SJCRH30 (cell line): ENCODE data around the gene FAM25G. TPM values are rescaled to one million over a fixed set of nuclear protein-coding genes. Genes with fewer than 3 reads are reported as not detected.

Source experiments
- DNase-seq, 2 experiments: peaks; one replicate each; pipeline ENCODE4 v3.0.0-alpha.2; 2015 to 2020
- H3K27ac ChIP-seq: fragments of 250-450 bp; sonication (Bioruptor Pico); 2 replicates; pipeline ENCODE4 v1.5.1; 2020; ENCODE audit warnings: mild to moderate bottlenecking, moderate library complexity
- H3K27me3 ChIP-seq: fragments of 250-450 bp; sonication (Bioruptor Pico); 2 replicates; pipeline ENCODE4 v1.5.1; 2020; ENCODE audit warnings: mild to moderate bottlenecking, moderate library complexity
- H3K36me3 ChIP-seq: fragments of 250-450 bp; sonication (Bioruptor Pico); 2 replicates; pipeline ENCODE4 v1.5.1; 2020; ENCODE audit warnings: mild to moderate bottlenecking, moderate library complexity
- H3K4me1 ChIP-seq: fragments of 250-450 bp; sonication (Bioruptor Pico); 2 replicates; pipeline ENCODE4 v1.5.1; 2020; ENCODE audit warnings: mild to moderate bottlenecking, moderate library complexity
- H3K4me3 ChIP-seq: fragments of 250-450 bp; sonication (Bioruptor Pico); 2 replicates; pipeline ENCODE4 v1.5.1; 2020; ENCODE audit warnings: mild to moderate bottlenecking, moderate library complexity
- H3K9me3 ChIP-seq: fragments of 250-450 bp; sonication (Bioruptor Pico); replicated peaks from 2 replicates; pipeline ENCODE4 v1.5.1; 2020; ENCODE audit warnings: mild to moderate bottlenecking, moderate library complexity
- total RNA-seq: library from RNA; depleted of rRNA; stranded (reverse); fragments of >200 nt; shearing (Covaris generic); gene quantifications from 2 replicates; pipeline ENCODE4 v1.2.3, GENCODE V29; 2014; rRNA removed

The FAM25G gene
- total RNA-seq, 1 experiment from 2014 or later = 0.63 TPM

DNA sequence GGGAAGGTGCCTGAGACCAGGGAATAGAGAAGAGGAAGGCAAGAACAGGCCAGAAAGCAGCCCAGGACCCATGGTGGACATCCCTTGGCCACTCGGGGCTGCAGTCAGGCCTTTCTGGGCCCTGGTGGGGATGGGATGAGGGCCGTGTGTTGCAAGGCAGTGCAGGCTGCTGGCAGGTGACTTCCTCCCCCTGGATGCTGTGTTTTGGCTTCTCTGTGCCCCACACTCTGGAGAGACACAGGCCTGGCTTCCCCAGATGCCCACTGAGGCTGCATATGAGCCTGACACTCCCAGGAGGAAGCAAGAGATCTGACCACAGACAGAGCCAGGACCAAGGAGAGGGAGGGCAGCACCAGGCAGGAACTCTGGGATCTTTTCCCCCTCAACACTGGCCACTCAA lies 47.5 kb downstream of the FAM25G start:
- Histone ChIP-seq H3K36me3 (no peaks in the 10 kb centered on the region), H3K9me3 (no peaks in the 10 kb centered on the region), H3K27me3 (no peaks in the 10 kb centered on the region), H3K27ac (no peak overlapping the region), H3K4me1 (no peaks in the 10 kb centered on the region), H3K4me3 (no peak overlapping the region)
- DNase-seq = no peak

DNA sequence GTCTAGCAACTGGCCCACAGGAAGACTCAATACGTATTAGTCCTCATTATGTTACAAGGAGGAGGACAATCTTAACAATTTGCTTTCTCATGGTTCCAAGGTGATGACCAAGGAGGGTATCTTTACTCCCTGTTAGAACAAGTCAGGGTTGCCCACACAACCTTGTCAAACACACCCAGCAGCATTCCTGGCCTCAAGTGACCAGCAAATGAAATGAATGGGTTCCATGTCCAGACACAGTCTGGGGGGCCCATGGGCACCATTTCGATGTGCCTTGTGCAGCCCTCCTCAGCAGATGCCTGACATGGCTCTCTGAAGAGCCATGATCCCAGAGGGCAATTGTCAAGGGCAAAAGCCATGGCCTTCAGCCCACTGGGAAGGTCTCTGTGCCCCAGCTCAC lies 48.4 kb downstream of the FAM25G start:
- no peak for DNase-seq
- Histone ChIP-seq H3K4me3 (no peak overlapping the region), H3K9me3 (no peaks in the 10 kb centered on the region), H3K4me1 (no peaks in the 10 kb centered on the region), H3K27ac (no peak overlapping the region), H3K36me3 (no peaks in the 10 kb centered on the region), H3K27me3 (no peaks in the 10 kb centered on the region)

DNA sequence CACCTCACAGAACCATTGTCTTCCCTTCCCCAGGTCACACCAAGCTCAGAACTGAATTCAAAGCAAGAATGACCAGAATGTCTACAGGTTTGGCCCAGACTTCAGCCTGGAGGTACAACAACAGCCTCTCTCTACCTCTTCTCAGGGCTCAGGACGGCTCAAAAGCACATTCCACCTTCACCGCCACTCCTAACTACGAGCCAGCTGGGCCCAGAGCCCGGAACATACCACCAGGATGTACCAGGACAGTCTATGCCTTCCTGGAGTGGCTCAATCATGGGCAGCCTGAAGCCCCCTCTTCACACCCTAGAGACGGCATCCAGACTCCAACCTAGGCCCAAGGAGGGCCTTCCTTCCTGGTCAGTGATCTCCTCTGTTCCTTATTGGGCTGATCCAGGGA lies 49.1 kb downstream of the FAM25G start:
- DNase-seq = no peak
- no peaks in the 10 kb centered on the region for H3K4me1 ChIP-seq
- no peaks in the 10 kb centered on the region for H3K9me3 ChIP-seq
- H3K4me3 ChIP-seq = no peak overlapping the region
- no peaks in the 10 kb centered on the region for H3K36me3 ChIP-seq
- no peak overlapping the region for H3K27ac ChIP-seq
- no peaks in the 10 kb centered on the region for H3K27me3 ChIP-seq

DNA sequence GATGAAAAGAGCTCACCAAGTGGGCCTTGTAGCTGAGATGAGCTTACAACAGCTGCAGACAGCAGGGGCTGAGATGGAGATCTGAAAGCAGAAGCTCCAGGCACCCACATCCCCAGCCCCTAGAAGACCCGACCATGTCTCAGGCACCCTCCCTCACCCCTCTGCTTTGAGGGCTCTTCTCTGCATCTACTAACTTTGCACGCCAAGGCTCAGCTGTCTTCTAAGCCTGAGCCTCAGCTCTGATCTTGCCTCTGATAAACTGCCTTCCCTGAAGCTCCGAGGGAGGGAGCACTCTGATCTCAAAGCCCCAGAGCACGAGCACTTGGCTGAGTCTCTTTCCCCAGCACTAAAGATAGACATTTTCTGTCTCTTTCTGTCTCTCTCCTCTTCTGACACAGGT lies 49.6 kb downstream of the FAM25G start:
- Histone ChIP-seq H3K36me3 (no peaks in the 10 kb centered on the region), H3K4me3 (no peak overlapping the region), H3K9me3 (no peaks in the 10 kb centered on the region), H3K27ac (no peak overlapping the region), H3K27me3 (no peaks in the 10 kb centered on the region), H3K4me1 (no peaks in the 10 kb centered on the region)
- no peak for DNase-seq

DNA sequence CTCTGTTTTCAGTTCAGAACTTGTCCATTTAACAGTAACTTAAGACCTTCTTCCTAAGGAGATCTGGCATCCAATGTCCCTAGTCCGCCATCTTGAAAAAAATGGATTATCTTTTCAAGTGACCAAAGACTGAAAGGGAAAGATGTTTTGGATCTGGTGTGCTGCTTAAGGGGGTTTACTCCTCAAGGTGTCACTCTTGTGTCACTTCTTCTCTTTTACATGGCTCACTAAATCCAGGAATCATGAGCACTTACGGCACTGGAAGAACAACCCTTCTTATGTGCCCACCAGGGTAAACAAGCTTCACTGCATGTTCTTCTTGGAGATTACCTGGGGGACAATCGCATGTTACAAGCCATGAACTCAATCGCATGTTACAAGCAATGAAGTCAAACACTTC lies 51.3 kb downstream of the FAM25G start:
- Histone ChIP-seq H3K9me3 (no peaks in the 10 kb centered on the region), H3K27ac (no peak overlapping the region), H3K27me3 (no peaks in the 10 kb centered on the region), H3K4me1 (no peaks in the 10 kb centered on the region), H3K4me3 (no peak overlapping the region), H3K36me3 (no peaks in the 10 kb centered on the region)
- no peak for DNase-seq

DNA sequence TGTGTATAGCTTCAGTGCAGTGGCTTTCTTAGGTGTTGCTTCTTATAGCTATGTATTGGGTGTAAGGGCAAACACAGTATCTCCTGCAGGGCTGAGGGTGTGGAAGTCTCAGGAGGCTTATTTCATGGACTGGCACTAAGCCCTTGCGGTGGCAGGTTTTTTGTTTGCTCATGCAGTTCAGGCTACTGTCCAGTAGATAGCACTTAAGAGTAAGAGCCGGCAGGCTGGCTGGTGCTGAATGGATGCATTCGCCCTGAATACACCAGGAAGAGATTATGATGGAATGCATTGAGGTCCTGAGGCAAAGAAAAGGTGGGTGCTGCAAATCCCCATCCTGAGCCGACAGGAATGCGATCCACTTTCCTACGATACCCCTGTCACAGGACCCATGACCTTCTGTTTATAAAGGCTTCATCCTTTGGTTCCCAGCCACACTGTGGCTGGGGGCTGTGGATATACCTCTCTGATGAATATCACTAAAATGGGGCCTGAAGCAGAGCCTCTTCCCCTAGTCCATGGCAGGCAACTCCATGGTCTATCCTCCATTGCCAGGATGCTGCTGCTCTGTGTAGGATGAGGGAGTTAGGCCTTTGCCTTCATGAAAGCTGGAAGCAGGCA lies 52.5 kb downstream of the FAM25G start:
- H3K4me1 ChIP-seq = no peaks in the 10 kb centered on the region
- H3K36me3 ChIP-seq = no peaks in the 10 kb centered on the region
- H3K27me3 ChIP-seq = no peaks in the 10 kb centered on the region
- DNase-seq = peak; percentile 9 to 22
- no peaks in the 10 kb centered on the region for H3K9me3 ChIP-seq
- no peak overlapping the region for H3K4me3 ChIP-seq
- no peak overlapping the region for H3K27ac ChIP-seq

Other genes with a start within 250 kb of the FAM25G start
- gene GDF10, start 191.5 kb downstream of the FAM25G start, total RNA-seq = not detected in 2 replicates
- not detected in 2 replicates for gene GDF2, start 169.2 kb downstream of the FAM25G start, total RNA-seq
- not detected in 2 replicates for gene RBP3, start 143.3 kb downstream of the FAM25G start, total RNA-seq
- 2.6 and 2.7 TPM in 2 replicates for gene ZNF488, start 107.4 kb downstream of the FAM25G start, total RNA-seq
- not detected in 2 replicates for gene ANXA8, start 7.6 kb downstream of the FAM25G start, total RNA-seq
- gene AGAP9, start 31.9 kb upstream of the FAM25G start, total RNA-seq = 2.3 and 2.4 TPM in 2 replicates